Fibroblast of pulmonary artery (primary cell): ENCODE data around the gene ZNF687.

ENCODE experiments used
- DNase-seq: peaks from one replicate; pipeline ENCODE4 v3.0.0-alpha.2; 2010; ENCODE audit warnings: low read depth
- H3K4me3 ChIP-seq: replicated peaks from 2 replicates; pipeline ENCODE4 v1.5.1; 2011; ENCODE audit warnings: low read depth, mild to moderate bottlenecking, control low read depth, low read length, moderate library complexity
- CTCF ChIP-seq: IDR thresholded peaks from 2 replicates; pipeline ENCODE4 v1.5.1; 2011; ENCODE audit warnings: mild to moderate bottlenecking, control low read depth, low read length, inconsistent platforms; ENCODE audit errors: missing control alignments

ZNF687 gene

GRCh38 chr1:151288502-151288901 is 6.4 kb downstream of the ZNF687 start:
- H3K4me3 ChIP-seq, result no peak overlapping the region
- no peak for TF ChIP-seq CTCF
- DNase-seq, result no peak

DNA sequence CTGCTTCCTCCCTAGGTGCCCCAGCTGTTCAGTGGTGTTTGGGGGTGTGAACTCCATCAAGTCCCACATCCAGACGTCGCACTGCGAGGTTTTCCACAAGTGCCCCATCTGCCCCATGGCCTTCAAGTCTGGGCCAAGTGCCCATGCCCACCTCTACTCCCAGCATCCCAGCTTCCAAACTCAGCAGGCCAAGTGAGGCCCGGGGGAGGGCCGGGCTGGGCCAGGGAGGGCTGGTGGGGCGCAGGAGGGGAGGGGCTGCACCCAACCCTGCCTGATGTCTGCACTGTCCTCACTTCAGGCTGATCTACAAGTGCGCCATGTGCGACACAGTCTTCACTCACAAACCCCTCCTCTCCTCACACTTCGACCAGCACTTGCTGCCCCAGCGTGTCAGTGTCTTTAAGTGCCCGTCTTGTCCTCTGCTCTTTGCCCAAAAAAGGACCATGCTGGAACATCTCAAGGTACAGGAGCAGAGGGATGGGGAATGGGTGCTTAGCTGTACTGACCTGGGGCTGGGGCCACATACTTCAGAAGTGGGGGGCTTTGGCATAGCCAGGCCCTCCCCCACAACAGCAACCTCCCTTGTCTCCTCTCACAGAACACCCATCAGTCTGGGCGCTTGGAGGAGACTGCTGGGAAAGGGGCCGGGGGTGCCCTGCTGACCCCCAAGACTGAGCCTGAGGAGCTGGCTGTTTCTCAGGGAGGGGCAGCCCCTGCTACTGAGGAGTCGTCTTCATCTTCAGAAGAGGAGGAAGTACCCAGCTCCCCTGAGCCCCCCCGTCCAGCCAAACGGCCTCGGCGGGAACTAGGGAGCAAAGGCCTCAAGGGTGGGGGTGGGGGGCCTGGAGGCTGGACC is 7.2 kb downstream of the ZNF687 start:
- DNase-seq, result no peak
- H3K4me3 ChIP-seq, result no peak overlapping the region
- no peak for TF ChIP-seq CTCF

DNA sequence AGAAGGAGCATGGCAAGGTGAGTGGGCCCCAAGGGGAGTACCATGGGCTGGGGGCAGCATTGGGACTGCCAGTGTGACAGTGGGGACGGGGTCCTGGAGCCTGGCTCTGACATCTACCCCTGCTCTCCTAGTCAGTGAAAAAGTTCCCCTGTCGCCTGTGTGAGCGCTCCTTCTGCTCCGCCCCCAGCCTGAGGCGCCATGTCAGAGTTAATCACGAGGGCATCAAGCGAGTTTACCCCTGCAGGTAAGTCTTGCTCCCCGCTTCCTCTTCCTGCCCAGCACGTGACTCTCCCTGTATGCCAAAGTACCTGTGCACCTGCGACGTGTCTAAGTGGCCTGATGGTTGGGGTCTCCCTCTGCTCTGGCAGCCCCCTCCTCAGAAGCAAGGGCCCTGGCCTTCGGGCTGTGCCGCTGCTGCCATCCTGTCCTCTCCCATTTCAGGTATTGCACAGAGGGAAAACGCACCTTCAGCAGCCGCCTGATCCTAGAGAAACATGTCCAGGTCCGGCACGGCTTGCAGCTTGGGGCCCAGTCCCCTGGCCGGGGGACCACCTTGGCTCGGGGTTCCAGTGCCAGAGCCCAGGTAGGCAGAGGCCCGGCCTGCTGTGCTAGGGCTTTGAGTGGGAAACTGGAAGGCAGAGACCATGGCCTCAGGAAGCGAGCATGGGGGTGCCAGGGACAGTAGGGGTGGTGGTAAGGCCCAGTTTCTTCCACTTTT is 8.1 kb downstream of the ZNF687 start:
- H3K4me3 ChIP-seq, result no peak overlapping the region
- TF ChIP-seq CTCF, result no peak
- no peak for DNase-seq

DNA sequence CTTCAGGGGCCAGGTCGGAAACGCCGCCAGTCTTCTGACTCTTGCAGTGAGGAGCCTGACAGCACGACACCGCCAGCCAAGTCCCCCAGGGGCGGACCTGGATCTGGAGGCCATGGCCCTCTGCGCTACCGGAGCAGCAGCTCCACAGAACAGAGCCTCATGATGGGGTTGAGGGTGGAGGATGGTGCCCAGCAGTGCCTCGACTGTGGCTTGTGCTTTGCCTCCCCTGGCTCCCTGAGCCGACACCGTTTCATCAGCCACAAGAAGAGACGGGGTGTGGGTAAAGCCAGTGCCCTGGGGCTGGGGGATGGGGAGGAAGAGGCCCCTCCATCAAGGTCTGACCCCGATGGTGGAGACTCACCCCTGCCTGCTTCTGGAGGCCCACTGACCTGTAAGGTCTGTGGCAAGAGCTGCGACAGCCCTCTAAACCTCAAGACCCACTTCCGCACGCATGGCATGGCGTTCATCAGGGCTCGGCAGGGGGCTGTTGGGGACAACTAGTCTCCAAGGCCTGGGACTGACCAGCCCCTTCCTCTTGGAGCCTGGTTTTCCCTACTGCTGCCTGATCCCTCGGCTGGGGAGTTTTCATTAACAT is 8.7 kb downstream of the ZNF687 start:
- DNase-seq, result no peak
- H3K4me3 ChIP-seq, result no peak overlapping the region
- no peak for TF ChIP-seq CTCF

- no peak for TF ChIP-seq CTCF
- DNase-seq, result no peak
- H3K4me3 ChIP-seq, result no peak overlapping the region
Observed at GRCh38 chr1:151292207-151293030, 10.3 kb downstream of the ZNF687 start.

DNA sequence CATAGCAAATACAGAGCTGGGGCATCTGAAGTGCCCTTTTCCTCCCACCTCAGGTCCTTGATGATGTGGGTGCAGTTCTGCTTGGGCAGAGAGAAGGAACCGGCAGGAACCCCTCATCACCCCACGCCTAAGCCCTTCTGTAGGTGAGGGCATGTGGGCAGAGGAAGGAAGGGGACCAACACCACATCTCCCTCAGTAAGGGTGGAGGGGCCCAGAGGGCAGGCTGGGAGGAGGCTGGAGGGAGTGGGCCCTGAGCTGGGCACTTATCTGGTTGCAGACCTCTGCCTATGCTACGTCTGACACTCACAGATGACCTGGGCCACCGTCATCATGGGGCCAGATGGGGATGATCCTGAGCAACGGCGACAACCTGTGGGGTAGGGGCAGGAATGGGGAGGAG is 11.0 kb downstream of the ZNF687 start:
- TF ChIP-seq CTCF, result no peak
- no peak overlapping the region for H3K4me3 ChIP-seq
- DNase-seq, result no peak
